HepG2 (cell line): Measurements from ENCODE around the gene SLC35F3. TPM values are rescaled to one million over a fixed set of nuclear protein-coding genes. Genes with fewer than 3 reads are reported as not detected.

ENCODE experiments used
- ATAC-seq: fragments of 200-7000 bp; cut with Tn5 transposase; 3 replicates; pipeline ENCODE4 v1.9.1; 2020; ENCODE audit warnings: mild to moderate bottlenecking, moderate library complexity
- BruUV-seq: library from RNA; stranded (reverse); fragments of 400-500 nt; replicated peaks from 2 replicates; lab custom pipeline; 2021; lab: Mats Ljungman, UMichigan
- CTCF ChIA-PET: fragments of 300-600 bp; formaldehyde crosslinking; extraction: SDS; loops from one replicate; lab custom pipeline; 2021; ENCODE audit warnings: low total read pairs, inconsistent platforms, low intra/inter-chr PET ratio; lab: Yijun Ruan, JAX
- POLR2A ChIA-PET: fragments of 350-600 bp; sonication (Branson Sonifier 250); formaldehyde crosslinking; loops from one replicate; lab custom pipeline; 2020; ENCODE audit warnings: antibody characterized with exemption, inconsistent platforms; lab: Yijun Ruan, JAX
- DNase-seq: peaks from one replicate; pipeline ENCODE4 v3.0.0-alpha.2; 2015; ENCODE audit warnings: low spot score
- FAIRE-seq: peaks from 3 replicates; lab custom pipeline; 2011; peaks lifted over from hg19 to GRCh38; lab: Jason Lieb, UNC
- H2AFZ ChIP-seq: one replicate; pipeline ENCODE4 v1.6.1; 2011; ENCODE audit warnings: low read length, inconsistent platforms
- H3K27ac ChIP-seq: fragments of 300-600 bp; 3 replicates; pipeline ENCODE4 v1.8.0; 2011; ENCODE audit warnings: mixed run types, mild to moderate bottlenecking, mixed read lengths, low read length, inconsistent platforms; ENCODE audit not compliant: insufficient read depth; ENCODE audit errors: extremely low read length
- H3K27me3 ChIP-seq, 2 experiments: fragments of 200-600 bp in 1 of 2; 2 replicates in 1 of 2; 3 replicates in 1 of 2; pipeline versions ENCODE4 v1.6.0 to v1.8.0; 2011; ENCODE audit warnings: low read length in 2 of 2, mild to moderate bottlenecking in 2 of 2, moderate library complexity in 2 of 2, inconsistent platforms in 1 of 2; ENCODE audit not compliant: insufficient read depth in 2 of 2, control insufficient read depth in 1 of 2
- H3K36me3 ChIP-seq, 2 experiments: fragments of 200-600 bp in 1 of 2; replicated peaks in 1 of 2; 2 replicates in 1 of 2; 3 replicates in 1 of 2; pipeline versions ENCODE4 v1.5.1 to v1.8.0; 2011; ENCODE audit warnings: low read length in 2 of 2, inconsistent platforms in 1 of 2; ENCODE audit not compliant: insufficient read depth in 2 of 2, control insufficient read depth in 1 of 2
- H3K4me1 ChIP-seq: 2 replicates; pipeline ENCODE4 v1.5.1; 2012; ENCODE audit warnings: low read length, inconsistent platforms; ENCODE audit not compliant: insufficient read depth
- H3K4me2 ChIP-seq: 2 replicates; pipeline ENCODE4 v1.6.0; 2011; ENCODE audit warnings: low read depth, low read length, inconsistent platforms
- H3K4me3 ChIP-seq, 3 experiments: fragments of 200-600 bp in 1 of 3; sonication (generic), shearing (Covaris generic) in 1 of 3; replicated peaks in 1 of 3; 2 replicates each; pipeline ENCODE4 v1.5.1; 2011 to 2016; ENCODE audit warnings: low read length in 3 of 3, inconsistent platforms in 2 of 3, low read depth in 2 of 3, mild to moderate bottlenecking in 2 of 3, control low read depth in 1 of 3, mixed read lengths in 1 of 3; ENCODE audit not compliant: insufficient read depth in 1 of 3
- H3K79me2 ChIP-seq: one replicate; pipeline ENCODE4 v1.6.1; 2011; ENCODE audit warnings: low read length, inconsistent platforms; ENCODE audit not compliant: insufficient read depth
- H3K9ac ChIP-seq: 2 replicates; pipeline ENCODE4 v1.6.0; 2011; ENCODE audit warnings: mild to moderate bottlenecking, low read depth, low read length, inconsistent platforms; ENCODE audit not compliant: insufficient read depth
- H3K9me3 ChIP-seq: 2 replicates; pipeline ENCODE4 v1.5.1; 2012; ENCODE audit warnings: mild to moderate bottlenecking, low read length
- H4K20me1 ChIP-seq: 2 replicates; pipeline ENCODE4 v1.6.0; 2011; ENCODE audit warnings: inconsistent platforms, mild to moderate bottlenecking, low read length, moderate library complexity; ENCODE audit not compliant: insufficient read depth
- CENPT ChIP-seq: sonication (generic); formaldehyde crosslinking; IDR thresholded peaks from 2 replicates; pipeline ENCODE4 v1.8.0; 2022; ENCODE audit warnings: low read depth, mild to moderate bottlenecking, moderate library complexity, missing genetic modification reagents
- DPF2 ChIP-seq: sonication (generic); formaldehyde crosslinking; IDR thresholded peaks from 2 replicates; pipeline ENCODE4 v1.4.0; 2020; ENCODE audit warnings: mild to moderate bottlenecking, low read depth, missing genetic modification reagents, borderline replicate concordance
- IKZF5 ChIP-seq: IDR thresholded peaks from 2 replicates; pipeline ENCODE4 v1.6.1; 2018; ENCODE audit warnings: missing genetic modification reagents, mild to moderate bottlenecking, missing compliant biosample characterization
- ISL2 ChIP-seq: sonication (generic); formaldehyde crosslinking; IDR thresholded peaks from 2 replicates; pipeline ENCODE4 v1.5.0; 2020; ENCODE audit warnings: missing genetic modification reagents
- SOX13 ChIP-seq, 3 experiments: fragments of 450-650 bp in 1 of 3; sonication (generic) in 1 of 3; formaldehyde crosslinking in 1 of 3; IDR thresholded peaks in 2 of 3; conservative IDR thresholded peaks in 1 of 3; 2 replicates each; pipeline versions ENCODE4 v1.5.0 to v1.6.1; 2016 to 2020; ENCODE audit warnings: antibody characterized with exemption in 1 of 3, mild to moderate bottlenecking in 1 of 3, missing compliant biosample characterization in 1 of 3, missing genetic modification reagents in 1 of 3, moderate library complexity in 1 of 3
- ZNF563 ChIP-seq: sonication (generic); formaldehyde crosslinking; IDR thresholded peaks from 2 replicates; pipeline ENCODE4 v1.8.0; 2022; ENCODE audit warnings: mild to moderate bottlenecking, moderate library complexity, missing genetic modification reagents
- WGBS: methylation state at CpG from one replicate; pipeline ENCODE4 v1.1.6; 2017; ENCODE audit warnings: low lambda C conversion rate; 5-methylcytosine and 5-hydroxymethylcytosine counted together
- in situ Hi-C: cut with HindIII; loops from 2 replicates; pipeline ENCODE4 v1.10.0; 2017; ENCODE audit warnings: low pct_unique_long_range_greater_than_20kb; ENCODE audit not compliant: extremely low pct_ligation_motif_present
- intact Hi-C: fragments of 100-400 bp; cut with micrococcal nuclease; formaldehyde crosslinking; loops from one replicate; pipeline ENCODE4 v1.10.0; 2022; ENCODE audit not compliant: unreplicated experiment
- polyA plus RNA-seq, 8 experiments: library from polyadenylated mRNA; depleted of rRNA in 3 of 8; stranded (reverse) in 7 of 8; unstranded in 1 of 8; fragments of >200 nt; fragmentation: Illumina TruSeq in 4 of 8; extraction: Trizol in 4 of 8; gene quantifications; 2 replicates each; pipeline versions ENCODE4 v1.2.1 to v1.2.3, GENCODE V29; 2011 to 2016; ENCODE audit warnings: low read depth in 4 of 8, missing spikeins in 1 of 8, mixed read lengths in 1 of 8; ENCODE audit not compliant: insufficient read depth in 1 of 8
- total RNA-seq, 5 experiments: library from RNA; depleted of rRNA; stranded (reverse); fragments of >200 nt; fragmentation: Illumina TruSeq; extraction: Trizol; gene quantifications; 2 replicates each; pipeline ENCODE4 v1.2.3, GENCODE V29; 2016; ENCODE audit warnings: low read depth in 1 of 5
- TF ChIP-seq, protein P1 (sequence below), 2 experiments: sonication (generic) in 1 of 2; formaldehyde crosslinking in 1 of 2; IDR thresholded peaks; 2 replicates each; pipeline versions ENCODE4 v1.6.1 to v1.9.0; 2014 to 2022; ENCODE audit warnings: antibody characterized with exemption in 1 of 2, borderline replicate concordance in 1 of 2, inconsistent platforms in 1 of 2, low read depth in 1 of 2, missing genetic modification reagents in 1 of 2
- TF ChIP-seq, protein P2 (sequence below): sonication (generic); formaldehyde crosslinking; IDR thresholded peaks from 2 replicates; pipeline ENCODE4 v1.4.0; 2020; ENCODE audit warnings: missing genetic modification reagents

Gene SLC35F3
- total and polyA plus RNA-seq, 2 of the 13 experiments (the other 11 are each of a cell fraction or from before 2014, with no cell fraction given), result not detected

- H3K27me3 ChIP-seq, result peaks cover 0 to 38% of the 10 kb centered on the region in 2 experiments; a peak in 3 of 5 replicates
- FAIRE-seq (no peak), DNase-seq (no peak), ATAC-seq (no peak)
- no peaks in the 10 kb centered on the region for H3K9me3 ChIP-seq
- under 1% methylated on average over 6 of the region's 6 CpGs for WGBS
- H3K79me2 ChIP-seq, result no peaks in the 10 kb centered on the region
- no peak overlapping the region for H3K4me3 ChIP-seq
- H2AFZ ChIP-seq, result no peak overlapping the region
- TF ChIP-seq IKZF5 (CRISPR knock-in tag) (no peak), CENPT (CRISPR knock-in tag) (no peak), SOX13 (IDR thresholded peaks at IDR 0.05) (no peak), SOX13 (CRISPR knock-in tag; conservative IDR thresholded peaks at IDR 0.05 in 1 of 2, IDR thresholded peaks at IDR 0.05 in 1 of 2) (no peak), ISL2 (CRISPR knock-in tag) (no peak), ZNF563 (CRISPR knock-in tag) (no peak), DPF2 (no peak)
- TF ChIP-seq, protein P1, sequence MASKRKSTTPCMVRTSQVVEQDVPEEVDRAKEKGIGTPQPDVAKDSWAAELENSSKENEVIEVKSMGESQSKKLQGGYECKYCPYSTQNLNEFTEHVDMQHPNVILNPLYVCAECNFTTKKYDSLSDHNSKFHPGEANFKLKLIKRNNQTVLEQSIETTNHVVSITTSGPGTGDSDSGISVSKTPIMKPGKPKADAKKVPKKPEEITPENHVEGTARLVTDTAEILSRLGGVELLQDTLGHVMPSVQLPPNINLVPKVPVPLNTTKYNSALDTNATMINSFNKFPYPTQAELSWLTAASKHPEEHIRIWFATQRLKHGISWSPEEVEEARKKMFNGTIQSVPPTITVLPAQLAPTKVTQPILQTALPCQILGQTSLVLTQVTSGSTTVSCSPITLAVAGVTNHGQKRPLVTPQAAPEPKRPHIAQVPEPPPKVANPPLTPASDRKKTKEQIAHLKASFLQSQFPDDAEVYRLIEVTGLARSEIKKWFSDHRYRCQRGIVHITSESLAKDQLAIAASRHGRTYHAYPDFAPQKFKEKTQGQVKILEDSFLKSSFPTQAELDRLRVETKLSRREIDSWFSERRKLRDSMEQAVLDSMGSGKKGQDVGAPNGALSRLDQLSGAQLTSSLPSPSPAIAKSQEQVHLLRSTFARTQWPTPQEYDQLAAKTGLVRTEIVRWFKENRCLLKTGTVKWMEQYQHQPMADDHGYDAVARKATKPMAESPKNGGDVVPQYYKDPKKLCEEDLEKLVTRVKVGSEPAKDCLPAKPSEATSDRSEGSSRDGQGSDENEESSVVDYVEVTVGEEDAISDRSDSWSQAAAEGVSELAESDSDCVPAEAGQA (IDR thresholded peaks at IDR 0.05; ENCODE audit: low read depth), result no peak
- TF ChIP-seq, protein P1 (CRISPR knock-in tag; IDR thresholded peaks at IDR 0.05; ENCODE audit: borderline replicate concordance), result no peak
- TF ChIP-seq, protein P2, sequence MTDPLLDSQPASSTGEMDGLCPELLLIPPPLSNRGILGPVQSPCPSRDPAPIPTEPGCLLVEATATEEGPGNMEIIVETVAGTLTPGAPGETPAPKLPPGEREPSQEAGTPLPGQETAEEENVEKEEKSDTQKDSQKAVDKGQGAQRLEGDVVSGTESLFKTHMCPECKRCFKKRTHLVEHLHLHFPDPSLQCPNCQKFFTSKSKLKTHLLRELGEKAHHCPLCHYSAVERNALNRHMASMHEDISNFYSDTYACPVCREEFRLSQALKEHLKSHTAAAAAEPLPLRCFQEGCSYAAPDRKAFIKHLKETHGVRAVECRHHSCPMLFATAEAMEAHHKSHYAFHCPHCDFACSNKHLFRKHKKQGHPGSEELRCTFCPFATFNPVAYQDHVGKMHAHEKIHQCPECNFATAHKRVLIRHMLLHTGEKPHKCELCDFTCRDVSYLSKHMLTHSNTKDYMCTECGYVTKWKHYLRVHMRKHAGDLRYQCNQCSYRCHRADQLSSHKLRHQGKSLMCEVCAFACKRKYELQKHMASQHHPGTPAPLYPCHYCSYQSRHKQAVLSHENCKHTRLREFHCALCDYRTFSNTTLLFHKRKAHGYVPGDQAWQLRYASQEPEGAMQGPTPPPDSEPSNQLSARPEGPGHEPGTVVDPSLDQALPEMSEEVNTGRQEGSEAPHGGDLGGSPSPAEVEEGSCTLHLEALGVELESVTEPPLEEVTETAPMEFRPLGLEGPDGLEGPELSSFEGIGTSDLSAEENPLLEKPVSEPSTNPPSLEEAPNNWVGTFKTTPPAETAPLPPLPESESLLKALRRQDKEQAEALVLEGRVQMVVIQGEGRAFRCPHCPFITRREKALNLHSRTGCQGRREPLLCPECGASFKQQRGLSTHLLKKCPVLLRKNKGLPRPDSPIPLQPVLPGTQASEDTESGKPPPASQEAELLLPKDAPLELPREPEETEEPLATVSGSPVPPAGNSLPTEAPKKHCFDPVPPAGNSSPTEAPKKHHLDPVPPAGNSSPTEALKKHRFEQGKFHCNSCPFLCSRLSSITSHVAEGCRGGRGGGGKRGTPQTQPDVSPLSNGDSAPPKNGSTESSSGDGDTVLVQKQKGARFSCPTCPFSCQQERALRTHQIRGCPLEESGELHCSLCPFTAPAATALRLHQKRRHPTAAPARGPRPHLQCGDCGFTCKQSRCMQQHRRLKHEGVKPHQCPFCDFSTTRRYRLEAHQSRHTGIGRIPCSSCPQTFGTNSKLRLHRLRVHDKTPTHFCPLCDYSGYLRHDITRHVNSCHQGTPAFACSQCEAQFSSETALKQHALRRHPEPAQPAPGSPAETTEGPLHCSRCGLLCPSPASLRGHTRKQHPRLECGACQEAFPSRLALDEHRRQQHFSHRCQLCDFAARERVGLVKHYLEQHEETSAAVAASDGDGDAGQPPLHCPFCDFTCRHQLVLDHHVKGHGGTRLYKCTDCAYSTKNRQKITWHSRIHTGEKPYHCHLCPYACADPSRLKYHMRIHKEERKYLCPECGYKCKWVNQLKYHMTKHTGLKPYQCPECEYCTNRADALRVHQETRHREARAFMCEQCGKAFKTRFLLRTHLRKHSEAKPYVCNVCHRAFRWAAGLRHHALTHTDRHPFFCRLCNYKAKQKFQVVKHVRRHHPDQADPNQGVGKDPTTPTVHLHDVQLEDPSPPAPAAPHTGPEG, result no peak
- CTCF ChIA-PET, result no interaction called here
- in situ Hi-C loops, result no loop called here
- no peak overlapping the region for H3K4me2 ChIP-seq
- BruUV-seq, result no TSS peak
- H3K36me3 ChIP-seq, result no peaks in the 10 kb centered on the region
- no peaks in the 10 kb centered on the region for H3K4me1 ChIP-seq
- no peak overlapping the region for H3K27ac ChIP-seq
- POLR2A ChIA-PET, result no interaction called here
- intact Hi-C loops, result no loop called here
- no peak overlapping the region for H3K9ac ChIP-seq
- no peaks in the 10 kb centered on the region for H4K20me1 ChIP-seq
These were observed 369.5 kb downstream of the SLC35F3 start for GRCh38 chr1:234273981-234274380.
